ENCODE results near the gene MRAP2. TPM values are rescaled to one million over a fixed set of nuclear protein-coding genes. Genes with fewer than 3 reads are reported as not detected.

MRAP2 gene
- total RNA-seq, 2 donors from 2014 or later: 7.3 to 14.6 TPM

DNA sequence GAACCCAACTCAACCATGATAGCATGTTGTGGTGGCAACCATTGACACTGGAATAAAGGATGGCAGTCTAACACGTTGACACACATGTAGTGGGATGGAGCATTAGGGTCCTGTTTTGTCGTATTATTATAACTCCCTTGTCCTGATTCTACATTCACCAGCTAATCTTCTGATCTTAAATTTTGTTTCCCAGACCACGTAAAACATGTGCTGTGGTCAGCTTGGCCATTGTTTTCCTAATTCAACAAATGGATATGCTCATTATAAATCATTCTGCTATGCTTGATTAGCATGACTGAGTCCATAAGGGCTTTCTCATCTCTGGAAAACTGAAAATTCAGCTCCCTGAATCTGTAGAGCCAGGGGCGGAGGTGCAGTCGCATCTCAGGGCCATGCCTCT is 15.0 kb downstream of the MRAP2 start:
- Histone ChIP-seq H3K4me1 (no peaks in the 10 kb centered on the region), H3K27me3 (no peaks in the 10 kb centered on the region), H3K4me3 (no peak overlapping the region), H3K9me3 (no peaks in the 10 kb centered on the region), H3K27ac (no peak overlapping the region), H3K9ac (ENCODE audit: low read depth in 2 of 2, low read length in 2 of 2) (no peak overlapping the region), H3K36me3 (no peaks in the 10 kb centered on the region)
- intact Hi-C loops (cut with DNase I): no loop called here
- no peak for DNase-seq
- TF ChIP-seq, protein P1, sequence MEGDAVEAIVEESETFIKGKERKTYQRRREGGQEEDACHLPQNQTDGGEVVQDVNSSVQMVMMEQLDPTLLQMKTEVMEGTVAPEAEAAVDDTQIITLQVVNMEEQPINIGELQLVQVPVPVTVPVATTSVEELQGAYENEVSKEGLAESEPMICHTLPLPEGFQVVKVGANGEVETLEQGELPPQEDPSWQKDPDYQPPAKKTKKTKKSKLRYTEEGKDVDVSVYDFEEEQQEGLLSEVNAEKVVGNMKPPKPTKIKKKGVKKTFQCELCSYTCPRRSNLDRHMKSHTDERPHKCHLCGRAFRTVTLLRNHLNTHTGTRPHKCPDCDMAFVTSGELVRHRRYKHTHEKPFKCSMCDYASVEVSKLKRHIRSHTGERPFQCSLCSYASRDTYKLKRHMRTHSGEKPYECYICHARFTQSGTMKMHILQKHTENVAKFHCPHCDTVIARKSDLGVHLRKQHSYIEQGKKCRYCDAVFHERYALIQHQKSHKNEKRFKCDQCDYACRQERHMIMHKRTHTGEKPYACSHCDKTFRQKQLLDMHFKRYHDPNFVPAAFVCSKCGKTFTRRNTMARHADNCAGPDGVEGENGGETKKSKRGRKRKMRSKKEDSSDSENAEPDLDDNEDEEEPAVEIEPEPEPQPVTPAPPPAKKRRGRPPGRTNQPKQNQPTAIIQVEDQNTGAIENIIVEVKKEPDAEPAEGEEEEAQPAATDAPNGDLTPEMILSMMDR (IDR thresholded peaks at IDR 0.05): no peak

DNA sequence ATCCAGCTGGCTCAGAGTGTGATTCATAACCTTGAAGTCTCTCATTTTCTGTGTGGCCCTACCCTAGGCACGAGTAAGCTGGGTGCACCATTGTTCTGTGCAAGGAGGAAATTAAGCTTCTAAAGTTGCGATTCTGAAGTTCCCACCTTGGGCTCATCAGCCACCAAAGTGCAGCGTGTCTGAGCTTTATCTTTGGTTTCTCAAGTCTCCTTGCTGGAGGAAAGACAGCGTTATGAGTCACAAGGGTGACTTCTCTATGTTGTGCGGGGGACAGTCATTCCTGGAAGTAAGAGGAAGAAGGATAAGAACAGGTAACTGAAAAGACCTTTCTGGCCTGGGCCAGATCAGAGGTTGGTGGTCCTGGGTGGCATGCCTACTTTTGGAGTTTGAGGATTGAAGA is 16.8 kb downstream of the MRAP2 start:
- H3K27ac ChIP-seq: no peak overlapping the region
- H3K9ac ChIP-seq (ENCODE audit: low read depth in 2 of 2, low read length in 2 of 2): no peak overlapping the region
- no peaks in the 10 kb centered on the region for H3K36me3 ChIP-seq
- intact Hi-C loops (cut with DNase I): no loop called here
- no peak overlapping the region for H3K4me3 ChIP-seq
- TF ChIP-seq, protein P1 (IDR thresholded peaks at IDR 0.05): no peak
- no peaks in the 10 kb centered on the region for H3K4me1 ChIP-seq
- H3K27me3 ChIP-seq: no peaks in the 10 kb centered on the region
- no peak for DNase-seq
- H3K9me3 ChIP-seq: no peaks in the 10 kb centered on the region

DNA sequence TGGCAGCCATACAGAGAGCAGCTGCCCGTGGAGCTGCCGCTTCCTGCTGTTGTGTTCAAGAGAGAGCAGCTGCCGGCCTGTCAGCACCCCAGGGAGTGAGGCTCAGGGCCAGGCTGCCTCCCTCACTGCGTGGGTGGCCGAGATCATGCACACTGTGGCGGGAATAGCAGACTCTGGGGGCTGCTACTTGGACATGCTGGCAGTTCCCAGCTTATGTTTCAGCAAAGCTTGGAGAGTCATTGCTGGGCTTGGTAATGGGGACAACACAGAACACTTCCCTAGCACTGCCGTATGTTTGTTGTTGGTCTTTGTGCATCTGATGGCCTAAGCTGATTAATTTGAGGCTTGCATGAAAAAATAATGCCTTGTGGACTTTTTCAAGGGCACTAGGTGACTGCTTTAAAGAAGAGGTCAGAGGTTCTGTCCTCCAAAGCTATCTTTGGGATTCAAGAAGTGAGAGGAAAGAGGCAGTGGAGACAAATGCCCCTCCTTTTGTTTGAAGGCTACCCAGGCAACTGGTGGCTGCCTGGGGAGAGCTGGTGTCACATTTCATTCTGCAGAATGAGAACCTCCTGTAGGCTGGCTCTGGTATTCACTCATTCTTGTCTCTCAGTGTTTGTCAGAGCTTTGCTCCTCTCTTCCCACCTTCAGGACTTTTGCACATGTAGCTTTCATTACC is 18.8 kb downstream of the MRAP2 start:
- TF ChIP-seq, protein P1 (IDR thresholded peaks at IDR 0.05): no peak
- no peak overlapping the region for H3K4me3 ChIP-seq
- no peak overlapping the region for H3K27ac ChIP-seq
- H3K9ac ChIP-seq (ENCODE audit: low read depth in 2 of 2, low read length in 2 of 2): no peak overlapping the region
- intact Hi-C loops (cut with DNase I): no loop called here
- H3K4me1 ChIP-seq: no peaks in the 10 kb centered on the region
- no peaks in the 10 kb centered on the region for H3K27me3 ChIP-seq
- H3K36me3 ChIP-seq: no peaks in the 10 kb centered on the region
- no peak for DNase-seq
- no peaks in the 10 kb centered on the region for H3K9me3 ChIP-seq

DNA sequence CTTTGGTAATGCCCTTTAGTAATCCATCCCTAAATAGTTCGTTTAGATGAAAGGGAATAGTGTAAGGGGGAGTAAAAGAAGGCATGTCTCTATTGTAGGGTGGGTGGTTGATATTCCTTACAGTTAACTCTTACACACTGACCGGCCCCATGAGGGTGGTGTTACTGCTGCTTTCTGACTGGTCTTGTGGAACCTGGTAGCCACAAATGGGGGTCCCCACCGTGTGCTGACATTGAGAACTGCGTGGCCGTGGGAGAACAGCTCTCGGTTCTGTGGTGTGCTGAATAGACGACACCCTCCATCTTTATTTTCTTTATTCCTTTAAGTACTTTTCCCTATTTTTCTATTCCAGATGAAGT is 19.3 kb downstream of the MRAP2 start:
- H3K4me3 ChIP-seq: no peak overlapping the region
- no peaks in the 10 kb centered on the region for H3K27me3 ChIP-seq
- DNase-seq: no peak
- no peaks in the 10 kb centered on the region for H3K4me1 ChIP-seq
- no peak overlapping the region for H3K27ac ChIP-seq
- no peaks in the 10 kb centered on the region for H3K9me3 ChIP-seq
- H3K9ac ChIP-seq (ENCODE audit: low read depth in 2 of 2, low read length in 2 of 2): no peak overlapping the region
- intact Hi-C loops (cut with DNase I): no loop called here
- H3K36me3 ChIP-seq: no peaks in the 10 kb centered on the region
- TF ChIP-seq, protein P1 (IDR thresholded peaks at IDR 0.05): no peak

DNA sequence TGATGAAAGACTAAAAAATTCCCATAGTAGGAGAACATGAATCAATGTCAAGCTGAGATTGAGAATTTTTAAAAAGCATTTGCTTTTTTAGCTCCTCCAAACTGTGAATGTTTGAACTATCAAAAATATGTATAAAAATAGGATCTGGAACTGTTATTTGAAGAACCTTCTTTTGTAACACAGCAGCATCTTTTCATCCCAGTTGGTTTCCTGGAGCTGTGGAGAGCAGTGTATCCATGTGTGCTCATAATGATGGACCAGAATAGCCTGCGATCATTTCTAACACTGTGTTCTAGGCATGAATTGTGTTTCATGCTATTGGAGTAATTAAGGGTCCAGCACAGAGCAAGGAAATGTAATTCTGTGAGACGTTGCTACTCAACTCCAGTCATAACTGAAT is 22.1 kb downstream of the MRAP2 start:
- H3K4me3 ChIP-seq: no peak overlapping the region
- no peak for DNase-seq
- no peaks in the 10 kb centered on the region for H3K27me3 ChIP-seq
- intact Hi-C loops (cut with DNase I): no loop called here
- H3K9ac ChIP-seq (ENCODE audit: low read depth in 2 of 2, low read length in 2 of 2): no peak overlapping the region
- H3K4me1 ChIP-seq: no peaks in the 10 kb centered on the region
- H3K27ac ChIP-seq: no peak overlapping the region
- H3K9me3 ChIP-seq: no peaks in the 10 kb centered on the region
- TF ChIP-seq, protein P1 (IDR thresholded peaks at IDR 0.05): no peak
- no peaks in the 10 kb centered on the region for H3K36me3 ChIP-seq
